Measurements from ENCODE around the gene GIPR.
"Not testable (repeated sequence)": the region's sequence is repeated elsewhere in the genome, so short reads cannot be mapped to it uniquely, and the experiment has no call there.

Gene GIPR

GRCh38 chr19:45692187-45693105, 24.4 kb downstream of the GIPR start, which contains the start of gene QPCTL:
QPCTL (plus strand) TSS chr19:45692666; CDS start chr19:45692704, 38 bp downstream.
- peak; percentile 99 for DNase-seq (ENCODE audit: low spot score)

- peak; percentile 55 for DNase-seq (ENCODE audit: low spot score)
Observed at GRCh38 chr19:45693106-45693788, 25.2 kb downstream of the GIPR start.

GRCh38 chr19:45701676-45702075, 33.7 kb downstream of the GIPR start:
- no peak for DNase-seq (ENCODE audit: low spot score)

GRCh38 chr19:45705115-45705514, 37.1 kb downstream of the GIPR start:
- no peak for DNase-seq (ENCODE audit: low spot score)

GRCh38 chr19:45705710-45706415, 37.8 kb downstream of the GIPR start:
- DNase-seq (ENCODE audit: low spot score): no peak

GRCh38 chr19:45710356-45711130, 42.5 kb downstream of the GIPR start:
- DNase-seq (ENCODE audit: low spot score): peak; percentile 47

GRCh38 chr19:45711851-45712698, 44.1 kb downstream of the GIPR start:
- no peak for DNase-seq (ENCODE audit: low spot score)

- no peak for DNase-seq (ENCODE audit: low spot score)
Observed at GRCh38 chr19:45712699-45713067, 44.7 kb downstream of the GIPR start.

- DNase-seq (ENCODE audit: low spot score): no peak
Observed at GRCh38 chr19:45713141-45713540, 45.1 kb downstream of the GIPR start.

GRCh38 chr19:45715139-45715538, 47.1 kb downstream of the GIPR start:
- DNase-seq (ENCODE audit: low spot score): no peak

GRCh38 chr19:45716359-45717130, 48.5 kb downstream of the GIPR start:
- DNase-seq (ENCODE audit: low spot score): peak; percentile 49

GRCh38 chr19:45717131-45717982, 49.3 kb downstream of the GIPR start:
- DNase-seq (ENCODE audit: low spot score): peak; percentile 99

GRCh38 chr19:45717983-45718650, 50.1 kb downstream of the GIPR start:
- no peak for DNase-seq (ENCODE audit: low spot score)

GRCh38 chr19:45720065-45720464, 52.0 kb downstream of the GIPR start:
- not testable (repeated sequence) for DNase-seq (ENCODE audit: low spot score)

GRCh38 chr19:45728683-45729082, 60.7 kb downstream of the GIPR start:
- not testable (repeated sequence) for DNase-seq (ENCODE audit: low spot score)

GRCh38 chr19:45729800-45730290, 61.8 kb downstream of the GIPR start:
- DNase-seq (ENCODE audit: low spot score): no peak

- DNase-seq (ENCODE audit: low spot score): peak; percentile 99
Observed at GRCh38 chr19:45730368-45731288, 62.6 kb downstream of the GIPR start, which contains the start of gene FBXO46. FBXO46 (minus strand) TSS chr19:45730896; CDS start chr19:45713495, 17,401 bp downstream.
